GM06990 (cell line): ENCODE results near the gene DACH2.

Source experiments
- DNase-seq: peaks from one replicate; pipeline ENCODE4 v3.0.0-alpha.2; 2011; ENCODE audit not compliant: insufficient read length; ENCODE audit errors: extremely low read depth
- H3K27me3 ChIP-seq: replicated peaks from 2 replicates; pipeline ENCODE4 v1.6.0; 2011; ENCODE audit warnings: low read length; ENCODE audit not compliant: control insufficient read depth, insufficient read depth
- H3K36me3 ChIP-seq: 2 replicates; pipeline ENCODE4 v1.5.1; 2011; ENCODE audit warnings: low read length; ENCODE audit not compliant: control insufficient read depth, insufficient read depth
- H3K4me3 ChIP-seq: replicated peaks from 2 replicates; pipeline ENCODE4 v1.5.1; 2011; ENCODE audit warnings: low read depth, mild to moderate bottlenecking, control low read depth, low read length
- TF ChIP-seq, protein P1 (sequence below): IDR thresholded peaks from 2 replicates; pipeline ENCODE4 v1.5.1; 2011; ENCODE audit warnings: low read length, control low read depth, mild to moderate bottlenecking, inconsistent platforms; ENCODE audit not compliant: insufficient read depth, poor library complexity, severe bottlenecking

The DACH2 gene

DNA sequence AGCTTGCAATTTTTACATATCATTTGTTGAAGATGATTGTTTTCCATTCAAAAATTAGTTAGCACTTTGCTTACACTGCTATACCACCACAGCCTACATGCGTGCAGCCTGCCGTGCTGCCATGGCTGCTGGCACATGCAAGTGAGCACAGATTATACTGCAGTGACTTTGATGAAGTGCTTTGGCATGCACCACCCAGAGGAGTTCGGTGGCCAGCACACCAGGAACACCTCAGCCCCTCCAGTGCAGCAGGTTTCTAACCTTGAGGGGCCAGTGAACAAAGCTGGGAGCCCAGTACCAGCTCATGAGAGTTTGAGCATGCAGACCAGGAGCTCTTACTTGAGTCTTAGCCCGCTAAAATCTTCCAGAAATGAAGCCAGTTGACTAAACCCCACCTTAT is 431.5 kb downstream of the DACH2 start:
- Histone ChIP-seq H3K36me3 (no peaks in the 10 kb centered on the region), H3K4me3 (no peak overlapping the region), H3K27me3 (no peaks in the 10 kb centered on the region)
- no peak for DNase-seq
- TF ChIP-seq, protein P1, sequence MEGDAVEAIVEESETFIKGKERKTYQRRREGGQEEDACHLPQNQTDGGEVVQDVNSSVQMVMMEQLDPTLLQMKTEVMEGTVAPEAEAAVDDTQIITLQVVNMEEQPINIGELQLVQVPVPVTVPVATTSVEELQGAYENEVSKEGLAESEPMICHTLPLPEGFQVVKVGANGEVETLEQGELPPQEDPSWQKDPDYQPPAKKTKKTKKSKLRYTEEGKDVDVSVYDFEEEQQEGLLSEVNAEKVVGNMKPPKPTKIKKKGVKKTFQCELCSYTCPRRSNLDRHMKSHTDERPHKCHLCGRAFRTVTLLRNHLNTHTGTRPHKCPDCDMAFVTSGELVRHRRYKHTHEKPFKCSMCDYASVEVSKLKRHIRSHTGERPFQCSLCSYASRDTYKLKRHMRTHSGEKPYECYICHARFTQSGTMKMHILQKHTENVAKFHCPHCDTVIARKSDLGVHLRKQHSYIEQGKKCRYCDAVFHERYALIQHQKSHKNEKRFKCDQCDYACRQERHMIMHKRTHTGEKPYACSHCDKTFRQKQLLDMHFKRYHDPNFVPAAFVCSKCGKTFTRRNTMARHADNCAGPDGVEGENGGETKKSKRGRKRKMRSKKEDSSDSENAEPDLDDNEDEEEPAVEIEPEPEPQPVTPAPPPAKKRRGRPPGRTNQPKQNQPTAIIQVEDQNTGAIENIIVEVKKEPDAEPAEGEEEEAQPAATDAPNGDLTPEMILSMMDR: no peak

DNA sequence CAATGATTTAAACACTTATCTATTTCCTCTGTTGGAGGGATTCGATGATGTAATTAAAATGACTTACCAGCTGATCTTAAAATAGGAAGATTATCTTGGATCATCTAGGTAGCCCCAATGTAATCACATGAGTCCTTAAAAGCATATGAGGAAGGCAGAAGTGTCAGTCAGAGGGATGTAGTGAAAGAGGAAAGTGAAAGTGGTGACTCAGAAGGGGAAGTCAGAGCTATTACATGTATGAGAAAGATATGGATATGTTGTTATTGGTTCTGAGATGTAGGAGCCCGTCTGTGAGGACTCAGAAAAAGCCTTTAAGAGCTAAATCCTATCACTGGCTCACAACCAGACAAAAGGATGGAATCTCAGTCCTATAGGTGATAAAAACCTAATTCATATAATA is 456.4 kb downstream of the DACH2 start:
- no peak for DNase-seq

DNA sequence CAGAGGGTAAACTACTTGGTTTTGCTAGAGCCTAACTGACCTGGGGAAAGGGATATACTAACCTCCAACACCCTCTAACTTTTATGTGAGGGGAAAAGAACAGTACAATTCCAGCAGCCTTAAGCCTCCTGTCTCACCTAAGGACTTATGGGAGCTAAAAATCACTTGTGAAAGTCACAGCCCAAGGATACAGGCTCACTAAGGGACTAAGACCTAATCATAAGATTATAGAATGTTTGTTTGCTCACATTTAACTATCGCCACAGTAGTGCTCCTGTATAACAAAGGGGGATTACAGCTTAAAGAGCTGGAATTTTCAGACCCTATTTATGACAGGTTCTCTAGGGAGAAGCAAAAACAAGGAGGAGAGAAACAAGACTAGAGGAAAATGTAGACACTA is 548.7 kb downstream of the DACH2 start:
- Histone ChIP-seq H3K36me3 (no peaks in the 10 kb centered on the region), H3K4me3 (no peak overlapping the region), H3K27me3 (no peaks in the 10 kb centered on the region)
- TF ChIP-seq, protein P1: no peak
- DNase-seq: no peak

More for the DNA sequence above, 456.4 kb downstream of the DACH2 start:
- Histone ChIP-seq H3K36me3 (no peaks in the 10 kb centered on the region), H3K27me3 (no peaks in the 10 kb centered on the region), H3K4me3 (no peak overlapping the region)
- TF ChIP-seq, protein P1: no peak

DNA sequence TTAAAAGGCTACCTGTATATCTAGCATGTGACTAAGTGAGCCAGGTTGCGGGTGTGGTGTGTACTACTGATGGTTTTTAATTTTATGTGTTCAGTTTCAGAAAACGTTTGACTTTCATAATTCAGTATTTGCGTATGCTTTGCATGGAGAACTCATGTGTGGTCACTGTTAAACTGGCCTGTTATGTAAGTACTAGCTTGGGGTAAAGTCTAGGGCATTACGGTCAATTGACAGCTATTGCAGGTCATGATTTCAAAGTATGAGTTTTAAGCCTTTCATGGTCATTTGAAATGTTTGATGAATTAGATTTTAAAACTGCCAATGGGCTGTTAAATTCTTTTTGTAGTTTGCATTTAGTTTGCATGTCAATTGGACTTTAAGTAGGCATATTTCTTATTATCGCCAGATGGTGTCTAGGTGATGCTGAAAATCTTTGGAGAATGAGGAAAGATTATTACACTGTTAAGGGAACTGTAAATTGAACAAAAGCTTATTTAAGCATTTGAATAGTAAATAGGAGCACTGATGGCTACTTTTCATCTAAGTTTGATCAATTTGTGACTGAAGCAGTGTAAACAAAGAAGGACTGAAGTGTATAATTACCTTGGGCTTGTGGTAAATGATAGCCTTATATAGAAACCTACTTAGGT is 563.4 kb downstream of the DACH2 start:
- no peak for DNase-seq
- TF ChIP-seq, protein P1: no peak

DNA sequence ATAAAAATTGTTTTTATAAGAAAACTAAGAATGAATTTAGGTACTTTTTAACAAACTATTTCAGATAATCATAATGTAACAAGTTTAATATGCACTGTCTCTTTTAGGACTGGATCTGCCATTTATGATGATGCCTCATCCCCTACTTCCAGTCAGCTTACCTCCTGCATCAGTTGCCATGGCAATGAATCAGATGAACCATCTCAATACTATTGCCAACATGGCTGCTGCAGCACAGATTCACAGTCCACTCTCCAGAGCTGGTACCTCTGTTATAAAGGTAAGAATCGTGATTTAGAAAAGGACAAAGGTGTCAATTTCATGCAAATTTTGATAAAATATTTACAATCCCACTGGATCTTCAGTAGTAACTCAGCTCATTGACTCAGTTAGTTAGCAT is 566.2 kb downstream of the DACH2 start:
- TF ChIP-seq, protein P1: no peak
- H3K4me3 ChIP-seq: no peak overlapping the region
- H3K36me3 ChIP-seq: no peaks in the 10 kb centered on the region
- H3K27me3 ChIP-seq: no peaks in the 10 kb centered on the region
- DNase-seq: no peak

More for the DNA sequence above, 563.4 kb downstream of the DACH2 start:
- Histone ChIP-seq H3K36me3 (no peaks in the 10 kb centered on the region), H3K27me3 (no peaks in the 10 kb centered on the region), H3K4me3 (no peak overlapping the region)

DNA sequence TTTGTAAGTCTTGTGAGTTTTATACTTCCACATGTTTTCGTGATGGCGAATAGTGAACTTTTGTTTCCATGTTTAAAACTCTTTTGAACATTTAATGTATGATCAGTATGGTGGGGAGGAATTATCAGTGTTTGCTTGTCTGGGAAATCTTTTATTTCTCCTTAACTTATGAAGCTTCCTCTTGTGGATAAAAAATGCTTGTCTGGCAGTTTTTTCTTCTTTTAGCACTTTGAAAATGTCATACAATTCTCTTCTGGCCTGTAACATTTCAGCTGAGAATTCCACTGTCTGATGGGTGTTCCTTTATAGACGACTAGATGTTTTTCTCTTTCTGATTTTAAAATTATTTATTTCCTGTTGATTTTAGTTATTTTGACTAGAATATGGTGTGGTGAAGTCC is 576.0 kb downstream of the DACH2 start:
- Histone ChIP-seq H3K27me3 (no peaks in the 10 kb centered on the region), H3K36me3 (no peaks in the 10 kb centered on the region), H3K4me3 (no peak overlapping the region)
- no peak for DNase-seq
- TF ChIP-seq, protein P1: no peak
